Pericardium fibroblast (primary cell): ENCODE measurements around the gene DCAF8L1. TPM values are rescaled to one million over a fixed set of nuclear protein-coding genes. Genes with fewer than 3 reads are reported as not detected.

ENCODE experiments used
- total RNA-seq: library from RNA; depleted of rRNA; stranded (reverse); fragments of >200 nt; gene quantifications from 2 replicates; pipeline ENCODE4 v1.2.3, GENCODE V29; 2015

Gene DCAF8L1
- total RNA-seq: not detected in 2 replicates

GRCh38 chrX:27981349-27981748 is at the start of gene DCAF8L1:
TSS of gene DCAF8L1 (minus strand) at chrX:27981449. CDS start at chrX:27981334, 115 bp downstream.

Other genes starting within 250 kb of the DCAF8L1 start
- gene MAGEB10, start 173.5 kb downstream of the DCAF8L1 start, total RNA-seq: not detected in 2 replicates